ENCODE data around the gene CSRNP3. TPM values are rescaled to one million over a fixed set of nuclear protein-coding genes. Genes with fewer than 3 reads are reported as not detected.

CSRNP3 gene
- total RNA-seq, 1 donor from 2014 or later: 1.5 TPM

DNA sequence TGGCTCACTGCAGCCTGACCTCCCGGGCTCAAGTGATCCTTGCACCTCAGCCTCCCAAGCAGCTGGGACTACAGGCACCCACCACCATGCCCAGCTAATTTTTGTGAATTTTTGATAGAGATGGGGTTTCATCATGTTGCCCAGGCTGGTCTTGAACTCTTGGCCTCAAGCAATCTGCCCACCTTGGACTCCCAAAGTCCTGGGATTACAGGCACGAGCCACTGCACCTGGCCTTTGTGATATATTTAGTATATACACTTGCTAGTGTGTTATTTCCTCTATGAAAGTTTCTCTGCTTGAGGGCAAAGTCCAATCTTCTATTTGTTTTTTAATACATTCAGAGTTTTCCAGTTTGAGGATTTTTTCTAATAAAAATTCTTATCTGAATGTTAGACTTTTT lies 205.3 kb downstream of the CSRNP3 start:
- Mint-ChIP-seq H3K4me1 (ENCODE audit: unreplicated experiment) (no peaks in the 10 kb centered on the region), H3K9me3 (ENCODE audit: unreplicated experiment) (peaks cover 6% of the 10 kb centered on the region), H3K4me3 (ENCODE audit: unreplicated experiment) (no peak overlapping the region), H3K27me3 (ENCODE audit: unreplicated experiment) (no peaks in the 10 kb centered on the region), H3K27ac (ENCODE audit: unreplicated experiment) (no peak overlapping the region), H3K36me3 (ENCODE audit: unreplicated experiment) (peaks cover 16% of the 10 kb centered on the region)
- no peak for TF ChIP-seq CTCF (IDR thresholded peaks at IDR 0.05)
- DNase-seq (ENCODE audit: extremely low spot score, unreplicated experiment): no peak

GRCh38 chr2:165675551-165675968 lies 206.1 kb downstream of the CSRNP3 start:
- DNase-seq (ENCODE audit: extremely low spot score, unreplicated experiment): no peak
- no peaks in the 10 kb centered on the region for H3K4me1 Mint-ChIP-seq (ENCODE audit: unreplicated experiment)
- peaks cover 16% of the 10 kb centered on the region for H3K36me3 Mint-ChIP-seq (ENCODE audit: unreplicated experiment)
- peaks cover 6% of the 10 kb centered on the region for H3K9me3 Mint-ChIP-seq (ENCODE audit: unreplicated experiment)
- H3K4me3 Mint-ChIP-seq (ENCODE audit: unreplicated experiment): no peak overlapping the region
- TF ChIP-seq CTCF (IDR thresholded peaks at IDR 0.05): no peak
- no peaks in the 10 kb centered on the region for H3K27me3 Mint-ChIP-seq (ENCODE audit: unreplicated experiment)
- H3K27ac Mint-ChIP-seq (ENCODE audit: unreplicated experiment): no peak overlapping the region

DNA sequence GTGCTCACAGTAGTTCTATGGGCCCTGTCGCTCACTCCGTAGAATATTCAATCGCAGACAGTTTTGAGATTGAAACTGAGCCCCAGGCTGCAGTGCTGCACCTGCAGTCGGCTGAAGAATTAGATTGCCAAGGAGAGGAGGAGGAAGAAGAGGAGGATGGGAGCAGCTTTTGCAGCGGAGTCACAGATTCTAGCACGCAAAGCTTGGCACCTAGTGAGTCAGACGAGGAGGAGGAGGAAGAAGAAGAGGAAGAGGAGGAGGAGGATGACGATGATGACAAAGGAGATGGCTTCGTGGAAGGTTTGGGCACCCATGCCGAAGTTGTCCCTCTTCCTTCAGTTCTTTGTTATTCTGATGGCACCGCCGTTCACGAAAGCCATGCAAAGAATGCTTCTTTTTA lies 209.4 kb downstream of the CSRNP3 start:
- no peak for DNase-seq (ENCODE audit: extremely low spot score, unreplicated experiment)
- no peak overlapping the region for H3K27ac Mint-ChIP-seq (ENCODE audit: unreplicated experiment)
- no peaks in the 10 kb centered on the region for H3K9me3 Mint-ChIP-seq (ENCODE audit: unreplicated experiment)
- TF ChIP-seq CTCF (IDR thresholded peaks at IDR 0.05): no peak
- no peaks in the 10 kb centered on the region for H3K27me3 Mint-ChIP-seq (ENCODE audit: unreplicated experiment)
- H3K4me1 Mint-ChIP-seq (ENCODE audit: unreplicated experiment): peaks cover 3% of the 10 kb centered on the region
- peaks cover 11% of the 10 kb centered on the region for H3K36me3 Mint-ChIP-seq (ENCODE audit: unreplicated experiment)
- no peak overlapping the region for H3K4me3 Mint-ChIP-seq (ENCODE audit: unreplicated experiment)

- peaks cover 11% of the 10 kb centered on the region for H3K36me3 Mint-ChIP-seq (ENCODE audit: unreplicated experiment)
- TF ChIP-seq CTCF (IDR thresholded peaks at IDR 0.05): no peak
- H3K4me1 Mint-ChIP-seq (ENCODE audit: unreplicated experiment): peaks cover 3% of the 10 kb centered on the region
- no peak overlapping the region for H3K27ac Mint-ChIP-seq (ENCODE audit: unreplicated experiment)
- DNase-seq (ENCODE audit: extremely low spot score, unreplicated experiment): no peak
- H3K27me3 Mint-ChIP-seq (ENCODE audit: unreplicated experiment): no peaks in the 10 kb centered on the region
- H3K4me3 Mint-ChIP-seq (ENCODE audit: unreplicated experiment): no peak overlapping the region
- H3K9me3 Mint-ChIP-seq (ENCODE audit: unreplicated experiment): no peaks in the 10 kb centered on the region
Observed at GRCh38 chr2:165679621-165680020, 210.1 kb downstream of the CSRNP3 start.

DNA sequence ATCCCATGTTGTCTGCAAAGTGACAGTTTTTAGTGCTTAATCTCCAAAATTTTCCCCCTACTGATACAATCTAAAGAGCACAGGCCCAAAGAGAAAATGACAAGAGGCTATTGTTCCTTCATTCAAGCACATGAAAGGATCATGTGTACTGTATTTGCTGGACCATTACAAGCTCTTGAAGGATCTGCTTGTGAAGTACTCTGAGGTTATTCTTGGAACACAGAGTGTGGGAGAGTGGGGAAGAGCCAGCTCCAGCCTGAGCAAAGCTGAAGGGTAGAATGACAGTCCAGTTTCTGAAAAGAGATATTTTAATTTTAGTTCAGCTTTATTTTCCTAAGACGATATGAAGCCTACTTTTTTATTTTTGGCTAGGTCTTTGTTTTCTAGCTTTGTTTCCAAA lies 212.3 kb downstream of the CSRNP3 start:
- no peak for DNase-seq (ENCODE audit: extremely low spot score, unreplicated experiment)
- no peak overlapping the region for H3K4me3 Mint-ChIP-seq (ENCODE audit: unreplicated experiment)

More for the DNA sequence above, 212.3 kb downstream of the CSRNP3 start:
- TF ChIP-seq CTCF (IDR thresholded peaks at IDR 0.05): no peak
- no peaks in the 10 kb centered on the region for H3K9me3 Mint-ChIP-seq (ENCODE audit: unreplicated experiment)
- peaks cover 3% of the 10 kb centered on the region for H3K4me1 Mint-ChIP-seq (ENCODE audit: unreplicated experiment)
- no peak overlapping the region for H3K27ac Mint-ChIP-seq (ENCODE audit: unreplicated experiment)
- H3K27me3 Mint-ChIP-seq (ENCODE audit: unreplicated experiment): no peaks in the 10 kb centered on the region
- peaks cover 4% of the 10 kb centered on the region for H3K36me3 Mint-ChIP-seq (ENCODE audit: unreplicated experiment)
